HG02943 (cell line): ENCODE results near the gene PHF20.
"Not testable (repeated sequence)": the region's sequence is repeated elsewhere in the genome, so short reads cannot be mapped to it uniquely, and the experiment has no call there.

Experiments
- ATAC-seq: cut with Tn5 transposase; IDR thresholded peaks from one replicate; pipeline ENCODE4 v1.9.1; 2021; ENCODE audit warnings: mild to moderate bottlenecking, low read depth, moderate library complexity; ENCODE audit not compliant: unreplicated experiment

Gene PHF20

DNA sequence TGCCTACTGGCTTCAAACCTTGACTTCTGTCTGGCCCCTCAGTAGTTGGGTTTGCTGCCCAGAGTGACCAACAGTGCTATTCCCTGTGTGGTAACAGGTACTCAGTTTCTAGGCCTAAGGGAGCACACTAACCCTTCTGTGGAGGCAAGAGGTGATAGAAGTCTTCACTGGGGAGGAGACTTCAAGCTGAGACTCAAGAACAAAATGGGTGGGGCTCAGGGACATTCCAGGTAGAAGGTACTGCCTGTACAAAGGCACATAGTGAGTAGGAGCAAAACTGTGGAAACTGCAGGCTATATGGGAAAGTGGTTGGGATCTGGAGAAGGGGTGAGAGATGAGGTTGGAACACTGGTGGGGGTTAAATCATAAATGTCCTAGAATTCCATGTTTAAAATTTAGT lies 184.8 kb downstream of the PHF20 start:
- no peak for ATAC-seq

DNA sequence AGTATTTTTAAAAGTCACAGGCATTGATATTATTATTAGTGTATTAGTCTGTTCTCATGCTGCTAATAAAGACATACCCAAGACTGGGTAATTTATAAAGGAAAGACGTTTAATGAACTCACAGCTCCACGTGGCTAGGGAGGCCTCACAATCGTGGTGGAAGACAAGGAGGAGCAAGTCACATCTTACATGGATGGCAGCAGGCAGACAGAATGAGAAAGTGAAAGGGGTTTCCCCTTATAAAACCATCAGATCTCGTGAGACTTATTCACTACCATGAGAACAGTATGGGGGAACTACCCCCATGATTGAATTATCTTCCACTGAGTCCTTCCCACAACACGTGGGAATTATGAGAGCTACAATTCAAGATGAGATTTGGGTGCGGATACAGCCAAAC lies 187.5 kb downstream of the PHF20 start:
- ATAC-seq = not testable (repeated sequence)

DNA sequence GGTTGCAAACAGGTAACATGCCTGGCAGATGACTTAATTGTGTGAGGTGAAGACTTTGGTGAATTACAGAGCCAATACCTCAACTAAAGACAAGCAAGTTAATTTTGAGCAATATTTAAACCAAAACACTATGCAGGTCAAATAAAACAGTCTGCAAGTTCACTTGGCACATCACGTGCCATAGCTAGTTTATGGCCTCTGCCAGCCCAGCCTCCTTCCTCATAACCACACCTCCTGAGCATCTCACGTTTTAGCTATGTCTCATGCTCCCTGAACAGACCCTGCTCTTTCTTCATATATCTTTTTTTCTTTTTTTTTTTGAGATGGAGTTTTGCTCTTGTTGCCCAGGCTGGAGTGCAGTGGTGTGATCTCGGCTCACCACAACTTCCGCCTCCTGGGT lies 192.1 kb downstream of the PHF20 start:
- ATAC-seq = no peak

DNA sequence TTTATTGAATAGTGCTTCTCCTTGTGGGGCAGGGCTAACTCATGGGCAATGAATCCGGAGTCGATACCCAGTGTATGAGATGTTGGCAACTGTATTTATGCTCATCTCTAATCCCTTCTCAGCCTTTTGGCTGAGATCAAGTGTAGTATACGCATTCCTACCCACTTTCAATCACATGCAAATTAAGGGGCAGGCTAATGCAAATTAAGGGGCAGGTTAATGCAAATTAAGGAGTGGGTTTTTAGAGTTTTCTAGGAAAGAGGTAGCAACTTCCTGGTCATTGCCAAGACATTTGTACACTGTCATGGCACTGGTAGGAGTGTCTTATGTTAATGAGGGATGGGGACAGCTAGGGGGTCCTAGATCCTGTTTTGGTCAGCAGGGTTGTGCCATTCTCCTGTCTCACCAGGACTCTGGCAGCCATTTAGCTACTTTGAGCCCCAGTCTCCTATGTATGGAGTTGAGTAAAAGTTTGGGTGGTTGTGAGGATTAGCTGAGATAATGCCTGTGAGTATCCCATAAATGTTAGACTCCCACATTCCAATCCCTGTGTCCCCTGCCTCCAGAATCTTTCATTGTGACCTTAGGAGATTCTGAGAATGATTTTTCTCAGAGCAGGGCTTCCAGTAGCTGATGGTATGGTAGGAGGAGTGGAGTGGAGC lies 196.3 kb downstream of the PHF20 start, which contains the start of gene CNBD2:
TSS of gene CNBD2 (plus strand) at position 612 of the 662 bp plus-strand sequence. CDS start 173 bp downstream, outside the sequence.
- ATAC-seq = no peak

- no peak for ATAC-seq
These were observed 197.1 kb downstream of the PHF20 start for GRCh38 chr20:35968930-35969329.

GRCh38 chr20:35971981-35972380 lies 200.2 kb downstream of the PHF20 start:
- no peak for ATAC-seq

- ATAC-seq = no peak
These were observed 200.6 kb downstream of the PHF20 start for GRCh38 chr20:35972462-35972861.

DNA sequence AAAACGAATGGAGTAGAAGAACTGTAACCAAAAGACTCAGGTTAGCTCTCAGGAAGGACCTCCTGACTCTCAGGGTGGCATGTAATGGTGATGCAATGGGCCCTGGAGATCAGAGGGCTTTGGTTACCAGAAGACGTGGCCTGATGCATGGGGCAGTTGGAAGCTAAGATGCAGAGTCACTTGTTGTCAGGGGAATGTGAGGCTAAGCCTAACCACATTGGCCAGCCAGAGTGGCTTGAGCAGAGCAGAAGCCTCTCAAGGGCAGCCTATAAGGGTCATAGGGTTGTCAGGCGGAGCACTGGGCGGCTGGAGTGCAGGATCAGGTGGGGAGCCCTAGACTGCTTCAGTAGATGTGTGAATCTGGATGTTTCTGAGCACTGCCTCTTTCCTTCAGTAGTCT lies 202.4 kb downstream of the PHF20 start:
- no peak for ATAC-seq

- no peak for ATAC-seq
These were observed 204.0 kb downstream of the PHF20 start for GRCh38 chr20:35975576-35976373.

GRCh38 chr20:35978041-35978513 lies 206.3 kb downstream of the PHF20 start:
- no peak for ATAC-seq

GRCh38 chr20:35979544-35979943 lies 207.7 kb downstream of the PHF20 start:
- ATAC-seq = no peak

DNA sequence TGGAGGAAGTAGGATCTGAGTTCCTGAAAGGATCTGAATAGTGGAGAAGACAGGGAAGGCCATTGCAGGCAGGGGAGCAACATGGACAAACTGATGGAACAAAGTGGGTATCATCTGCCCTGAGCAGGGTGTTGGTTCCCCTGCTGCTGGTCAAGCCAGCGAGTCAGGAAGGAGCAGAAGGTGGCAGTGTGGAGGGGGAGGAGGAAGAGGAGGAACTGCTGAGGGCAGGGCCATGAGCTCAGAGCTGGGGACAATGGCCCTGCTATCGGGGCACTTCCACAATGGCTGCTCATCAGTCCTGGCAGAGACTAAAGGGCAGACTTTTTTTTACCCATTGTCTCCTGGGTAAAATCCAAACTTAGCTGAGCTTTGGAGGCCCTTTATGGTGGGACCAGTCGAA lies 210.2 kb downstream of the PHF20 start:
- no peak for ATAC-seq

- ATAC-seq = no peak
These were observed 212.6 kb downstream of the PHF20 start for GRCh38 chr20:35984382-35984781.

DNA sequence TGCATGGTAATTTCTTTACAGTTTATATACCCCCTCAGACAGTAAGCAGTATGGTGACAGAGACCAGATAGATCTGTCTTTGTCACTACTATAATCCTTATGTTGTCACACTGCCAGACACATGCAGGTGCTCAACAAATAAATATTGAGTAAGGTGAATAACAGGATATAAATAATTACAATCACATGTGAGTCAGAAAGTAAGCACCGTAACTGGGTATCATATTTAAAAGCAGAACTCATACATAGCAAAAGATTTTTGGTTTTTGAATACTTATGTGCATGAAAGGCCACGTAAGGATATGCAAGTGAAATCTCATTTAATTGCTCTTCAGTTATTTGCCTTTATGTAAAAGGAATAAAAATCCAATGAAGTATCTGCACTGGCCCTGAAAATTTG lies 214.0 kb downstream of the PHF20 start:
- no peak for ATAC-seq

GRCh38 chr20:35988910-35989463 lies 217.2 kb downstream of the PHF20 start:
- ATAC-seq = no peak

DNA sequence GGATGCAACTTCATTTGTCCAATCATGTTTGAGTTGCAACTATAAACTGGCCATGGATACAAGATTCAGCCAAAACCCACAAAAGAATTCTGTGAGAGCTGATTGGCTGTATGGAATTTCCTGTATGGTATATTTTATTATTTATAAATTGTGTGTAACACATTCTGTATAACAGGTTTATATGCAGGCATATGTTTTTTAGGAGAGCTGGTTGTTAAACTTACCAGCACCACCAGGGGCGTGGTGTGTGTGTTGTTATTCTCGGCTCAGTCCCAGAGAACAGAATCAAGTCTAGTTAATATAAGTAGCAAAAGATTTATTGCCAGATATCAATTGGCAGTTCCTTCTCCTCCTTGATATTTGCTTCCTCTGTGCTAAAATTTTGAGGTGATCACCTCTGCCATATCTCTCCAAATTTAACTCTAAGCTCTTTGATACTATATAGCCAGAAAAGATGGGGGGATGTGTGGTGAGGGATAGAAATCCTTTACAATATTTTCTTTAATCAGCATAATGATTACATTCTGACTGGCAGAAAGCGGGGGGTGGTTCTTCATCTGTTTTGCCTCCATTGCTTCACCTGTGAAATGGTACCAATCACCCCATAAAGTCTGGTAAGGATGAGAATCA lies 219.4 kb downstream of the PHF20 start:
- no peak for ATAC-seq

DNA sequence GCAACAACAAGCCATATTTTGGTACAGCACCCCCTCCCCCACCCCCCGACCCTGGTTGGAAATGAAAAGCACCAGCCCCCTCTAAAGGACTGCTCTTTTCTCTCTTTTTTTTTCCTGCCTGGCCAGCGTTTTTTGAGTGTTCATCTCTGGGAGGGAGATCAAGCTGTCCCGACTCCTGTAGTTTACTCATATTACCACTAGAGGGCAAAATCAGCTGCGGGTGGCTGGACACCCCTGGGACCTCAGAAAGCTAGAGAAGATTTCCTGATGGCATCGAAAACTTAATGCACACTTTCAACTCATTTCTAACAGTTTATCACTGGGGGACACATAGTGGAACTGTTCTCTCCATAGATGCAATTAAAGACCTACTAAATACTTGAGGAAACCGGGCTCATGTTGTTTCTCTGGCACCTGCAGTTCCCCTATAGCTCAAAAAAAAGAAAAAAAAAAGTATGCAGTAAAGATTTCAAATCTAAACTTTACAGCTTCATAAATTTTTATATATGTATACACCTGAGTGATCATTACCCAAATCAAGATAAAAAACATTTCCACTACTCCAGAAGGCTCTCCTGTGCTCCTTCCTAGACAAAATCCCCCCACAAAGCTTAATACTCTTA lies 221.0 kb downstream of the PHF20 start:
- no peak for ATAC-seq

GRCh38 chr20:35994994-35995453 lies 223.2 kb downstream of the PHF20 start:
- ATAC-seq = no peak

DNA sequence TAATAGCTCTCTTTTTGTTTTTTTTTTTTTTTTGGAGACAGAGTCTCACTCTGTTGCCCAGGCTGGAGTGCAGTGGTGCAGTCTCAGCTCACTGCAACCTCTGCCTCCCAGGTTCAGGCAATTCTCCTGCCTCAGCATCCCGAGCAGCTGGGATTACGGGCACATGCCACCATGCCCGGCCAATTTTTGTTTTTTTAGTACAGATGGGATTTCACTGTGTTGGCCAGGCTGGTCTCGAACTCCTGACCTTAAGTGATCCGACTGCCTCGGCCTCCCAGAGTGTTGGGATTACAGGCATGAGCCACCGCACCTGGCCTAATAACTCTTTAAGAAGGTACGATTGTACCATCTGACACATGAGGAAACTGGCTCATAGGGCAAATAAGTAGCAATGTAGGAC lies 224.7 kb downstream of the PHF20 start:
- ATAC-seq = not testable (repeated sequence)
